GM21447 (cell line): ENCODE data around the gene SEMA4B.
"Not testable (repeated sequence)": the region's sequence is repeated elsewhere in the genome, so short reads cannot be mapped to it uniquely, and the experiment has no call there.

Experiments
- ATAC-seq: cut with Tn5 transposase; IDR thresholded peaks from one replicate; pipeline ENCODE4 v1.9.1; 2021; ENCODE audit not compliant: unreplicated experiment

The SEMA4B gene

DNA sequence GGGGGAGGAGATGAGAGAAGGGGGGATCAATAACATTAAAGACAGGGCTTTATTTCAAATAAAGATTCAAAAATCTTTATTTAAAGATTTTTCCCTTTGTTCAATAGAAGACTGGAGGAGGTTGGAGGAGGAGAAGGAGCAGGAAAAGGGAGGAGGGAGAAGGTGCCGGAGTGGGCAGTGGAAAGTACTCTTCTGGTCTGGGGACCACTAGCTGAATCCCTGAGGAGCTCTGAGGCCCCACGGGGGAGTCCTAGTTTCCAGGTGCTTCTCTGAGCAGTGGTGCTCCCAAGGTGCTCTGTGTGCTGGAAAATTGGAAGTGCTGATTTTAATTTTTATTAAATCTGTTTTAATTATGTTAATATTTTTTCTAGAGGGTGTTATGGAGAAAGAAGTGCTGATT, 19.4 kb upstream of the SEMA4B start:
- no peak for ATAC-seq

GRCh38 chr15:90184119-90184785, 16.9 kb upstream of the SEMA4B start:
- peak; percentile 46 for ATAC-seq

DNA sequence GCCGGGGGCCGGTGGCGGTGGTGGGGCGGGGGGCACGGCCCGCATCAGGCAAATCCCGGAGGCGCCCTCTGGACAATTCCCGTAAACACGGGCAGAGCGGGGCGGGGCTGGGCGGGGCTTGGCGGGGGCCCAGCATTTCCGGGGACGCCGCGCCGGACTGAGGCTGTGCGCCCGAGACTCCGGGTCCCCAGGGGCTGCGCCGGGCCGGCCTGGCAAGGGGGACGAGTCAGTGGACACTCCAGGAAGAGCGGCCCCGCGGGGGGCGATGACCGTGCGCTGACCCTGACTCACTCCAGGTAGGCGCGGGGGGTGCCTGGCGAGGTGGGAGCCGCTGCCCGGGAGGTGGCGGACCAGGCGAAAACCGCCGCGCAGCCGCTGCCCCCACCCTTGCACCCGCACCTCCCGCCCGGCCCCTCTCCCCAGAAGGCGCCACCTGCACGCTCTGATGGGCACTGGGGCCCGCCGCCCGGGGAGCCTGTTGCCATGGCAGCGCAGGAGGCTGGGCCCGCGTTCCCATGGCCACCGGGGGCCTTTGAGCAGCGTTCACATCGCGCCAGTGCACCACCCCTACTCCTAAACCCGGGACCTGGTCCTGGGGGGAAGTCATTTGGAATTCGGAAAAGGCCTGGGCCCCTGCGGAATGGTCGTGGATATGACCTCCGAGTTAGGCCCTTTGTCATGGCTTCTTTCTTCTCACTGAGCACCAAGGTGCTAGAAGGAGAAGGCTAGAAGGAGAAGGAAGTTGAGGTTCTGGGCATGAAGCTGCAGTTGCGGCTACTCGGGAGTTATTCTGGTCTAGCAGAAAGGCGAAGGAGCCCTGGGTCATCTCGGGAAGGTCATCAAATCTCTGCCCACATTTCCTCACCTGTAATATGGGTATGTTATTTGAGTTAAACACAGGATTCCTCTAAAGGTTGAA, 16.1 kb upstream of the SEMA4B start:
- ATAC-seq, result peak; percentile 57

GRCh38 chr15:90187257-90187868, 13.8 kb upstream of the SEMA4B start:
- ATAC-seq, result no peak

DNA sequence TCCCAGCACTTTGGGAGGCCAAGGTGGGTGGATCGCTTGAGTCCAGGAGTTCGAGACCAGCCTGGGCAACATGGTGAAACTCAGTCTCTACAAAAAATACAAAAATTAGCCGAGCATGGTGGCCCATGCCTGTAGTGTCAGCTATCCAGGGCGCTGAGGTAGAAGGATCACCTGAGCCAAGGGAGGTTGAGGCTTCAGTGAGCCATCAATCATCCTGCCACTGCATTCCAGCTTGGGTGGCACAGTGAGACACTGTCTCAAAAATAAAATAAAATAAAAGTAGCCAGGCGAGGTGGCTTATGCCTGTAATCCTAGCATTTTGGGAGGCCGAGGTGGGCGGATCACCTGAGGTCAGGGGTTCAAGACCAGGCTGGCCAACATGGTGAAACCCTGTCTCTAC, 13.1 kb upstream of the SEMA4B start:
- not testable (repeated sequence) for ATAC-seq

GRCh38 chr15:90188914-90189748, 12.0 kb upstream of the SEMA4B start:
- ATAC-seq, result no peak

DNA sequence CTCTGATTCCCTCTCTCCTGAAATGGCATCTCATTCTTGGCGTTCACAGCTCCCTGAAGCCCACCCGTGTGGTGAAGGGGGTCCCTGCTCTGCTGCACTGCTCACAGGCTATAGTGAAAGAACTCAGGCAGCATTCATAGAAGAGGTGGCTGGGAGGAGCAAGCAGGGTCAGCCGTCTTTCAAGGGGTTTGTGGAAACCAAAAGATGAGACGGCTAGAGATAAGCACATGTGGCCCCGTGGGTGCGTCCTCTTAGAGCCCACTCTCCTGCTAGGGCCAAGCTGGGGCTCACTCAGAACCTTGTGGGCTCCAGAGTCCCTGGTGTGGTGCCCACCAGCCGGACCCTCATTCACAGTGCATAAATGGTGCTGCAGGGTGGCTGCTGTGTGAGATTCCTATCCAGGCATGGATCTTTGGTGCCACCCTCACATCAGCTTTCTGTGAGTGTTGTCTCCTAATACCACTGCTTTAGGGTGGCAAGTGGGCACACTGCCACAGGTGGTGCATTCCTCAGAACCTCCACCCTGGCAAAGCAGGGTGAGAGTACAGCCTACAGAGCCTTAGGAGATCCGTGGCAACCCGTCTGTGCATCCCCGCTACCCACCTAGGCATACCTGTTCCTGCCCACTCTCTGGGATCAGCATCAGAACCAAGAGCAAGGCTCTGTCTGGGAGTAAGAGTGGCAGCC, 11.2 kb upstream of the SEMA4B start:
- ATAC-seq, result no peak

GRCh38 chr15:90190606-90191343, 10.4 kb upstream of the SEMA4B start:
- ATAC-seq, result peak; percentile 45

DNA sequence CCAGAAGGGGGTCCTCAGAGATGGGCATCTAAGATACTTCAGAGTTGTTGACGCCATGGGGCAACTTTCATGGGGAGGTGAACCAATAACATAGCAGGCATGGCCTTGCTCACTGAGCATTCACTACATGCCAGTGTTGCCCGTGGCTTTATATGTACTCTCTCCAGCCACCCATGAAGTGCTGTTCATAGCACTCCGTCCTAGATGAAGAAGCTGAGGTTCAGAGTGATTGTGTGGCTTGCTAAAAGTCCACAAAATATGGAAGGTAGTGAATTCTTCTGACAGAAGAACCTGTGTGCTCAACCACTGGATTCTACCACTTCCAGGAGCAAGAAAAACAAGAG, 9.8 kb upstream of the SEMA4B start:
- ATAC-seq, result peak; percentile 15

DNA sequence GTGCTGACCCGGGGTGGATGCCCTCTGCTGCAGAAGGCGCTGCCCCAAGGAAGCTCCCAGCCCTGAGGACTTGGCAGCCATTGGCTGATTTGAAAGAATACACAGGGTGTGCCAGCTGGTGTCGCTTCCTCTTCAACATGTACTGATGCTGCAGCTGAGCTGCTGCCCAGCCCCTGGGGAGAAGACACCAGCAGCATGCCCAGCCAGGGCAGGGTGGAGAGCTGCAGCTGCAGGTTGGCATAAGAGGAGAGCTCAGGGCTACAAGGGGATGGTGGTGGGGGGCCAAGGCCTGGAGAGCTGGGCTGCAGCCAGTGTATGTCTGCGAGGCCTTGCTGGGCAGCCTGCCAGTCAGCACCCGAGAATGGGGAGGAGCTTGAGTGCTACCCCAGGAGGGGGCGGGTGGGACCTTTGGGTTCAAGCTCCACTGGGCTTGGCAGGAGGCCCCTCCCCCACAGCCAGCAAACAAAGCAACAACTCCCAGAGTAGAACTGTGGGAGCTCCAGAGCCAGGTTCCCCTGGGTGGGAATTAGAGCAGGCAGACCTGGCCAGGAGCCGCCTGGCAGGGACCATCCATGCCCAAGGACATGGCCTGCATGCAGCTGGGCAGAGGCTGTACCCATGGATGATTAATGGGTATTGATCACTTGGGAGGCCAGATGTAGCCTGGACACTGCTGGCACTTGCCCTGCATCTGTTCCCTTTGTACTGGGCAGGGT, 9.2 kb upstream of the SEMA4B start:
- peak; percentile 71 for ATAC-seq

GRCh38 chr15:90192961-90193786, 8.0 kb upstream of the SEMA4B start:
- ATAC-seq, result no peak

GRCh38 chr15:90194655-90195054, 6.5 kb upstream of the SEMA4B start:
- no peak for ATAC-seq

DNA sequence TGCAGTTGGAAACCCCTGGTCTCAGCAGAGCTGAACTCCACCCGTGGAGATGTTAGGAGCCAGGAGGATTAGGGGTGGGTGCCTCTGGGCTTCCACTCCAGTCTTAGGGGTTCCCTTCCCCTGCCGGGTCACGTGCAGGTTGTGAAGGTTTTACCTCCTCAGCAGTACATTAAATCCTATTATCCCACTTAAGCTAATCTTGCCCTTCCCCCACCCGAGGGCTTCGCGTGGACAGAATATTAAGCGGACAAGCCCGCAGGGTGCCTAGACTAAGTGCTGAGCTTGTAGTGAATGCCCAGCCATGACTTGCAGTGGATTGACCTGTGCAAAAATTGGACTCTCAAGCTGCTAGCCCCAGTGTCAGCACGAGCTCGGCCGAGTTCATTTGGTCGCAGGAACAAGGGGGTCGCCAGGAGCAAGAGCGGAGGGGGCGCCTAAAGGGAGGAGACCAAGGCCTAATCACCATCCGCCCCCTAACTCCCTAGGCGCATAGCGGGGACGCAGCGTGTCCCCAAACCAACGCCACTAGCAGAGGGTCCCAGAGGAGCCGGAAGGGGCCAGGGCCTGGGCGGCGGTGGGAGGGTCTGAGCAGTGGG, 498 bp upstream of the SEMA4B start:
- peak; percentile 6 for ATAC-seq

DNA sequence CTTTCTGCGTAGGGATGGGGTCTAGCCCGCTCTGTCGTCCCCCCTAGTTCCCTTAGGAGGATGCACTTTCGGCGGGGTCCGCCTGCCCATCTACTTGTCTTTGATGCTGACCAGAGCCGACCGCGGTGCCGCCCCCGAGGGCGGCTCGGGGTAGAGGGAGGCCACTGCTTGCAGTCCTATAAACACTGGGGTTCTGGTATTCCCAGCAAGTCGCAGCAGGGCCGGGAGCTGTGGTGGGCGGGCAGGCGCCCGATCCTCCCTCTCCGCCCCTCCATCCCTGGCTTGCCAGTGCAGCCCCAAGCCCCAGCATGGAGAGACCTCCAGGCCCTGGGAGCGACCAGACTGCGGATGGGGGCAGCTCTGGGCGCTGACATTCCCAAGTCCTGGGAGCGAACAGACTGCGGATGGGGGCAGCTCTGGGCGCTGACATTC, 830 bp downstream of the SEMA4B start:
- no peak for ATAC-seq

DNA sequence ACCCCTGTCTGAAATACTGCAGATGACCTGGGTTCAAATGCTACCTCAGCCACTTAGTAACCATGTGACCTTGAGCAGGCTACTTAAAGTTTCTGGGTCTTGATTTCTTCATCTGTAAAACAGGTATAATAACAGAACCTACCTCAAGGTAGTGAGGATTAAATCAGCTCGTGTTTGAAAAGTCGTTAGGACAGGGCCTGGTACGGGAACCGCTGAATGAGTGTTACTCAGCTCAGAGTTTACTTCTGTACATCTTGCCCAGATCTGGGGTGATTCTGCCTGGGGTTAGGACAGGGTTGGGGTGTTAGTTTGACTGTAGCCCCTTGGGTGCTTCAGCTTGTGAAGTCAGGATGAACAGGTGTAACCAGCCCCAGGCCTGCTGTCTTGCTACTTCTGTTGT, 1.8 kb downstream of the SEMA4B start:
- ATAC-seq, result no peak

- no peak for ATAC-seq
Observed at GRCh38 chr15:90203473-90203872, 2.3 kb downstream of the SEMA4B start.

GRCh38 chr15:90203922-90204321, 2.8 kb downstream of the SEMA4B start:
- ATAC-seq, result no peak
